ENCODE measurements around the gene SRM.
"Not testable (repeated sequence)": the region's sequence is repeated elsewhere in the genome, so short reads cannot be mapped to it uniquely, and the experiment has no call there.

SRM gene

DNA sequence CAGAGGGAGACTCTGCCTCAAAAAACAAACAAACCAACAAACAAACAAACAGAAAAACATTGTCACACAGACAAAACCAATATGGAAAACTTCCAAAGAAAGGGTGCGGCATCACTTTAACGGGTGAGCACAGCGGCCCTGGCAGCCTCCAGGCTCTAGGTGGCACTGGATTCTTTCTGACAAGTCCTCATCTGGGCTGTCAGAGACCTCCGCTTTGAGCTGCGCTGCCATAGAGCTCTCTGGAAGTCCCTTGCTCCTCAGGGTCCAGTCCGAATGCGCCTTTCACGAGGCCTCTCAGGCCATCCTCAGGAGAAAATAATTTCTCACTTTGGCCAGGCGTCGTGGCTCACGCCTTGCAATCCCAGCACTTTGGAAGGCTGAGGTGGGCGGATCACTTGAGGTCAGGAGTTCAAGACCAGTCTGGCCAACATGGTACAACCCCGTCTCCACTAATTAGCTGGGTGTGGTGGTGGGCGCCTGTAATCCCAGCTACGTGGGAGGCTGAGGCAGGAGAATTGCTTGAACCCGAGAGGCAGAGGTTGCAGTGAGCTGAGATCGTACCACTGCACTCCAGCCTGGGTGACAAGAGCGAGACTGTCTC is 4.2 kb upstream of the SRM start:
- DNase-seq = not testable (repeated sequence)

DNA sequence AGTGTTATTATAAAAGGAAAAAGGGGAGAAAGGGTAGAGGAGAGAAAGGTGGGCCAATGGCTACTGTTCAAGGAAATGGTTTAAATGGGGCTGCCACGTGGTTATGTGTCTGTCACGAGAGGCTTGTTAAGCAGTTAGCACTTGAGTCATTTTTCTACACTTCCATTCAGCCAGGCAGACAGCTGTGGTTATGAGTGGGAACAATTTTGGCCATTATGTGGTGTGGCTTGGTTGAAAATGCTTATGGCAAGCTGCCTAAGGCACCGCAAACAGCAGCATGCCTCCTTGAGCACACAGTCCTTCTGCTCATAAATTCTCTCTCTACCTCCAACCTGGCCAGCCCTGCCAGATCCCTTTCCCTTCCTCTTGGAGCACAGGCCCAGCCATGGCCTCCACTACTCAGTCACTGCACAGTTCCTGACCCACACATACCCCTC is 3.2 kb upstream of the SRM start:
- no peak for DNase-seq

DNA sequence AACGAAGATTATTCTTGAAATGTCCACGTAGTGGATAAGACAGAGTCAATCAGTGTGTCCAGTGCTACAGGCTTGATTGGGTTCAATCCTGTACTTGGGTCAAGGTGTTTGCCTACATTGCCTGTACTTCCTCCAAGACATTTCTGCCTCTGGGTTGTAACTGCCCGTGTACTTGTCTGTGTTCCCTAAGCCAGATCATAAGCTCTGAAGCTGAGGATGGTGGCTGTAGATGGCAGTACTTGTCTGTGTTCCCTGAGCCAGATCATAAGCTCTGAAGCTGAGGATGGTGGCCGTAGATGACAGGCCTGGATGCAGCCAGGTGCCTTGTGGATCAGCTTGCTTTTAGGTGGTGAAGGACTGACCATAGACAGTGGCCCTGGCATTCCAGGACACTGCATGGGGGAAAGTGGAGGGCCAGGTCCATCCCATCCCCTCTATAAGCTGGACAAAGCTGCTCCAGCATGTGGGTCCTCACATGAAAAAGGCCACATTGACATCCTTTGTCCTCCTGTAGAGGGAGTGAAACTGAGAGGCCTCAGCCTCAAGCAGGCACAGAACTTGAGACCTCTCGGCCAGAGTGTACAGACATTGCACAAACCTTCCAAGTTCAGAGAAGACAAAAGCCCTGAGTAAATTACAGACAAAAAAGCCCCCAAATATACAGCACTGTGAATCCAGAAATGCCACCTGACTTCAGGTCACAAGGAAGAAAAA is 2.0 kb upstream of the SRM start:
- DNase-seq = no peak

DNA sequence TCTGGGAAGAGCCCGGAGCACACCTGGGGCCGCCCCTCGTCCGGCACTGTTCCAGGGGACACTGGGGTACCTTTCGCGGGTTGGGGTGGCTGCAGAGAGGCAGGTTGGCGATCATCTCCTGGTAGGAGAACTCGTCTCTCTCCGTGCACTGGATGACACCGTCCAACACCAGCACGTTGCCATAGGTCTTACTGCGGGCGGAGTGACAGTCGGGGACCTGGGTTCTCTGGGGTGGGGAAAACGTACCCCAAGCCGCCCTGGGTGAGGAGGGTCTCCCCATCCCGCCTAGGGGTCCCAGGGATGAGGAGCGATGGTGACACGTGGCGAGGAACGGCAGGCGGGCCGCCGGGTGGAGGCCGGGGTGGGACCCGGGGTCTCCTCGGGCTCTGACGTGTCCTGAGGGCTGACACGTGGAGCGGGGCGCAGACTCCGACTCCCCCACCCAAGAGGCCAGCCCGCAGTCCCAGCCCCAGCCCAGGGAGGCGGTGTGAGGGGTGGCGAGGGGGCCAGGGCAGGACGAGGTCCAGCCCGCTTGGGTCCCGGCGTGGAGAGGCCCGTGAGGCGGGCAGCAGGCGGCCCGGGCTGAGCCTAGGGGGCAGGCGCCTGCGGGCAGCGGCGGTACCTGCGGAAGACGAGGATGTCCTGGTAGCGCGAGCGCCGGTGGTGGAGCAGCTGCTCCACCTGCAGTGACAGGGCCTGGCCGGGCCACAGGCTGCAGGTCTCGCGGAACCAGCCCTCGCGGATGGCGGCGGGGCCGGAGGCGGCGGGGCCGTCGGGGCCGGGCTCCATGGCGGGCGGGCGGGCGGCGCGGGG is 457 bp downstream of the SRM start:
- peak; percentile 42 for DNase-seq

DNA sequence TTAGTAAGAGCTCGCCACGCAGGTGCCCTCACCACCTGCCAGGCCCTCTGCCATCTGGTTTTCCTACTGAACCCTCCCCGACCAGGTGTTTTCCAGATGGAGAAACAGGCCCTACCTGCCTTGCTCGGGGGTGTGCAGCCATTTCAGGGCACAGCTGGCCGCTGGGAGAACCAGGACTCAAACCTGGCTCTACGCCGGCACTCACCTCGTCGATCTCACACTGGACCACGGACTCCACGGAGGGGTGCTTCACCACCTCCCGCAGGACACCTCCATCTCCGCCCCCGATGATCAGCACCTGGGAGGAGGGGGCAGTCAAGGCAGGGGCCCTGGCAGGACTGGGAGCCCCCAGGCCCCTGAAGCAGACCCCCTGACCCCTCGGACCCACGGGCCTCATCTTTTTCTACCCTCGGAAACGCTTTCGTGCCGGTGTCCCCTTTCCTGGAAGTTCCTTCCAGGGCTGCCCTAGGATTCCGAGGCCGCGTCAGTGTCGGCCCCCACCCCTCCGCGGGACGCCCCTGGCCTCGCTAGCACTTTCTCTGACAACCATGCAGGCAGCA is 1.1 kb downstream of the SRM start:
- peak; percentile 97 for DNase-seq

DNA sequence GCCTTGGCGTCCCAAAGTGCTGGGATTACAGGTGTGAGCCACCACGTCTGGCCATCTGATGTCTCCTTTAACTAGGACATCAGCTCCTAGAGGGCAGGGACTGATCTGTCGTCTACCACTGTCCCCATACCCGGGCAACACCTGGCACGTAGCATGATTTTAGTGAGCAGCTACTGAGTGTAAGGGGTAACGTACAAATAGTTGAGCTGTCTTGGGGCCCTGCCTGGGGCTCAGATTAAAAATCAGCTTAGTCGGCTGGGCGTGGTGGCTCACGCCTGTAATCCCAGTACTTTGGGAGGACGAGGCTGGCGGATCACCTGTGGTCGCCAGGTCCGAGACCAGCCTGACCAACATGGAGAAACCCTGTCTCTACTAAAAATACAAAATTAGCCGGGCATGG is 1.8 kb downstream of the SRM start:
- DNase-seq = no peak

DNA sequence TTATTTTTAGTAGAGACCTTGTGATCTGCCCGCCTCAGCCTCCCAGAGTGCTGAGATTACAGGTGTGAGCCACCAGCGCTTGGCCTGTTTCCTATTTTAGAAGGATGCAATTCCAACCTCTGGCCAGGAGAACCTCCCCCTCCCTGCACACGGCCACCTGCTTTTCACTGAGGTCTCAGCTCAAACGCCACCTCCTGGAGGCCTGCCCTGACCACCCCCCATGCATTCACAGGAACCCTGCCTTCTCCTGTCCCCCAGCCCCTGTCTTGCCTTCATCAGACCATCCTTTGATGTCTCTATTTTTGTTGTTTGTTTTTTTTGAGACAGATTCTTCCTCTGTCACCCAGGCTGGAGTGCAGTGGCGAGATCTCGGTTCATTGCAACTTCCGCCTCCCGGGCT is 2.3 kb downstream of the SRM start:
- no peak for DNase-seq

DNA sequence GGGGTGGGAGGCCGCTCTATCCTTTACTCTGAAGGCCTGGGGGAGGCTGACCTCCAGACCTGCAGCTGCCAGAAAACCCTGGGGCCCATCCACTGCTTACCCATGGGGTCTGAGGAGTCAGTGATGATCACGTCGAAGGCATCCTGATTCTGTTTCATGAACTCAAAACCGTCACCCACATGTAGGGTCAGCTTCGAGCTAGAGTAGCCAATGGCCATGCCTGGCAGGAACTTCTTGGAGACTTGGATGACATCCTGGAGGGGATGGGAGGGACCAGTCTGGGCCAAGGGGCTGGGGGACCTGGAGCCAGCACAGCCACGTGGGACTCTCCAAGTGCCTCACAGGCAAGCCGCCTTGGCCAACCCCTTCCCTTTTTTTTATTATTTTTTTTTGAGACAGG is 3.3 kb downstream of the SRM start:
- no peak for DNase-seq

DNA sequence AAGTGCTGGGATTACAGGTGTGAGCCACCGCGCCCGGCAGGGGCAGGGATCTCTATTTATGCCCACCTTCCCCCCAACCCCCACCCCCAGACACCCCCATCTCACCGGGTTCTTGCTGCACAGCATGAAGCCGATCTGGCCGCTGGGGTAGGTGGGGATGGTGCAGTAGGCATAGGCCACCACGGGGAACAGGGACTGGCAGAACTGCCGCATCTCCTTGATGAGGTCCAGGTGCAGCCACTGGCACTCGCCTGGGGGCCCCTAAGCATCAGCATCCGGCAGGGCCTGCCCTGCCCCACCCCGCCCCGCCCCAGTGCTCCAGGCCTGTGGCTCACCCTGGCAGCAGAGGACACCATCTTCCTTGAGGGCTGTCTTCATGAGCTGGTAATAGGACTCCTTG is 4.1 kb downstream of the SRM start:
- no peak for DNase-seq

DNA sequence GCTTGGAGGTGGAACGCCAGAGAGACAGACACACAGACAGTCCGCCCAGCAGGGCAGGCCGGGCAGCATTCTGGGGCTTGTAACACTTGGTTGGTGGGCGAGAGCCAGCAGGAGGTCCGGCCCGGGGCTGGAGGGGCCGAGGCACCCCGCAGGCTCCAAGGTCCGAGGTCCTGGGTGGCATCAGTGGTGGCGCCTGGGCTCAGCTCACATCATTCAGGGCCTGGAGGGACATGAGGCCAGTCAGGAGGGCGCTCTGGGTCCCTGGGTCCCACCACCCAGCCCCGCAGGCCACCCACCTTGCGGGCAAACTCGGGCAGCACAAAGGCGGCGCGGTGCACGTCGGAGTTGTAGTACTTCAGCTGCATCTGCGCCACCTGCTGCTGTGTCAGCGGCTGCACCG is 5.2 kb downstream of the SRM start:
- no peak for DNase-seq

DNA sequence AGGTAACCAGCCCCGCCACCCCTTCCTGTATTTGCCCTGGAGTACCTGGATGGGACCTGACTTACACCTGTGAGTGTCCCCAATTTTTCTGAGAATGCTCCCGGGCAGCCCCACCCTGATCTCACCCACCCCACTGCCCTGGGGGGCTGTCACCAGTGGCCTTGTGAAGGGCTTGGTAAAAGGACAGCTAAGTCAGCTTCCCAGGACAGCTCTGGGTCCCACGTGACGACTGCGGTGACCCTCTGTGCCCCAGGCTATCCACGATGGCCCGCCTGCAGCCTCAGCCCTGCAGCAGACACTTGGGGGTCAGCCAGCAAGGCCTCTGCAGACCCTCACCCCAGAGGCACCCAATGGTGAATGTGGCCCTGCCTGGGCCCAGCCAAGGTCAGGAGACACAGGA is 5.6 kb downstream of the SRM start:
- no peak for DNase-seq

DNA sequence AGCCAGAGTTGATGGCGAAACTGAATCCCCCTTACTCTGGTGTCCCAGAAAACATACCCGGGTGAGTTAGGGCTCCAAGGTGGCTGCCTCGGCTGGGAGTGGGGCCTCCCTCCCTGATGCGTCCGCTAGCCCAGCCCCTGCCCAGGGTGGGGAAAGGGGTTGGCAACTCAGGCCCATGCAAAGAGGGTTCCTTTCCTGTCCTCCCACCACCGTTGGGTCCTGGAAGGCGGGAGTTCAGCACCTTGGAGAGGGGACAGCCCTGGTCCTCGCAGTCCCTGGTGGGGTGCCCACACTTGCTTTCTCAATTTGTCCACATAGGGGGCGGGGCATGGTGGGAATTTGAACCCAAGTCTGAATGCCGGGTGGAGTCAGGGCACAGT is 6.1 kb downstream of the SRM start:
- DNase-seq = no peak

DNA sequence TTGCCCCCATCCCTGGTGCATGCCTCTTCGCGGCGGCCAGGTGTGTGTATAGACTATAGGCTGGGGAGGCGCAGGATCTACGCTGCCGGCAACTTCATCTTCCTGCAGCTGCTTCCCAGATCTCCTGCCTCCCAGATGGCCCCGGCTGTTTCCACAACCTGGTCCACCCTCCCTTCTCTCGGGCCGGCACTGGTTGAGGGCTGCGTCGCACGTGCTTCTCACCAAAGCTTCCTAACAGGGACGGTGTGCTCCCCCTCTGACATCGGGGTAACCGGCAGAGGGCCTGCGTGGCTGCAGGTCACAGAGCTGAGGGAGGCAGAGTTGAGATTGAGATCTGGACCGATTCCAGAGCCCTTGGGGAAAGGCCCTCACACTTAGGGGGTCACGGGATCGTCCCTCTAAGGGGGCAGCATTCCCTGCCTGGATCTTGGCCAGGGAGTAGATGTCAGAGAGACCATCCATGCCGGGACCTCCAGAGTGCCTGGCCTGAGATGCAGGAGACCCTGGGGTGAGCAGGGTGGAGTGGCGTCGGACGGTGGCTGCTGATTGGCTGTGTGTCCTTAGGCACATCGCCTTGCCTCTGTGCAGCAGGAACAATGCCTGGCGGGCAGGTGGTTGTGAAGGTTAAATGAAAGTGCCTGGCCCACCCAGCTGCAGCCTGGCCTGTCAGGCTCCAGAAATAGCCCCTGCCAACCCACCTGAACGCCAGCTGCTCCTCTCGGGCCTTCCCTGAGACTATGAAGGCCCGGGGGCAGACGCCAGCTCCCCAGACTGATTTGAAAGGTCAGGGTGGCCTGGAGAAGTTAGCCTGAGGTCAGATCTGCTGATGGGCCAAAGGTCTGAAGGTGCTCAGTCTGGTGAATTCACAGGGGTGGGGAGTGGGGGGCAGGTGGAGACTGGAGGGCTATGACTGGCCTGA is 6.7 kb downstream of the SRM start:
- DNase-seq = peak; percentile 84

DNA sequence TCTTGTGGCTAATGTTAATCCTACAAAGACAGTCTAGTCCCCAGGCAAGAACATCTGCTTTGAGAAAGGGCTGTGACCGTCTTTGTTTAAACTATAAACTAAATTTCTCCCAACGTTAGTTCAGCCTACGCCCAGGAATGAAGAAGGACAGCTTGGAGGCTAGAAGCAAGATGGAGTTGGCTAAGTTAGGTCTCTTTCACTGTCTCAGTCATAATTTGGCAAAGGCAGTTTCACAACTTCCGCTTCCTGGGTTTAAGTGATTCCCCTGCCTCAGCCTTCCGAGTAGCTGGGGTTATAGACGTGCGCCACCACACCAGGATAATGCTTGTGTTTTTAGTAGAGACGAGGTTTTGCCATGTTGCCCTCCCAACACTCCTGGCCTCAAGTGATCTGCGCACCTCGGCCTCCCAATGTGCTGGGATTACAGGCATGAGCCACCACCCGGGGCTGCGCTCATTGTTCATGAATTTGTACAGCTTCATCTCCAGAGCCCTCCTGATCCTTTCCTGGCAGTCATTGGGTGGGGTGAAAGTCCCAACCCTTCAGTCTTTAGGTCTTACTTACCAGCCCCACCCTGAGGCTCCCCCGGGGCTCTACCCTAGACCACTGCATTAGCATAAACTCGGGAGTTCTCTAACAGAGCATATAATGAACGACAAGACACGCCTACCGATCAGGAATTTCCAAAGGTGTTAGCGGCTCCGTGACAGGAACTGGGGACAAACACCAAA is 7.9 kb downstream of the SRM start:
- DNase-seq = no peak

DNA sequence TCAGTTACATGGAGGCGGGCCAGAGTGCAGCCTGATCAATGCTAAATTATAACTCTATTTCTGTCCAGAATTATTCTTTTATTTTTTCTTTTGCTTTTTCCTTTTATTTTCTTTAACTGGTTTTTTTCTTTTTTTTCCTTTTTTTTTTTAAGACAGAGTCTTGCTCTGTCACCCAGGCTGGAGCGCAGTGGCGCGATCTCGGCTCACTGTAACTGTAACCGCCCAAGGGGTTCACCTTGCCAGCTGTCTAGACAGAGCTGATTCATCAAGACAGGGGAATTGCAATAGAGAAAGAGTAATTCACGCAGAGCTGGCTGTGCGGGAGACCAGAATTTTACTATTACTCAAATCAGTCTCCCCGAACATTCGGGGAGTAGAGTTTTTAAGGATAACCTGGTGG is 8.7 kb downstream of the SRM start:
- DNase-seq = peak; percentile 23

DNA sequence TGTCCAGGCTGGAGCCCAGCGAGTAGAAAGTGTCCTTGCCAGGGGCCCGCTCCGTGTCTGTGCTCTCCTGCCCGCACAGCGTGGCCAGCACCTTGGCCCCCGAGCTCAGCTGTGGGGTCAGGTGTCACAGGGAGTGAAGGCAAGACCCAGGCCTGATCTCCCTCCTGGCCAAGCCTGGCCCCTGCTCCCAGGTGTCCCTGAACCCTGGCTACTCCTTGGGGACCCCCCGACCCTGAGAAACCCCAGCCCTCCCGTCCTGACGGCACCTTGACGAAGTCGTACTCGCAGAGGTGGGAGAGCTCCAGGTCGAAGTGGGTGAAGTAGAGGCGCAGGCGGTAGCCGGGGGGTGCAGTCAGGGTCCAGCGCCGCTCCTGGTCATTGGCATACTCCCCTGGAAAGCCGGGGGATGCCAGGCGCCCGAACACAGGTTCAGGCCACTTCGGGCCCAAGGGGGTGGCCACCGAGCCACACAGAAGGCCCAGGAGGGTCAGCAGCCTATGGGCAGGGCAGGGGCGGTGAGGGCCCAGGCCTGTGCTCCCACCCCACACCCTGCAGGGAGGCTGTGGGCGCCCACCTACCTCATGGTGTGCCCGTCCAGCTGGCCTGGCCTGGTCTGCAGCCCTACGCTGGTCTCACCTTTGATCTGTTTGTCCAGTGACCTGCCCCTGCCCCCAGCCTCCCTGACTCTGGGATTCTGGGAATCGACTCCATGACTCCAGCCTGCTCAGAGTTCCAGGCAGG is 13.0 kb downstream of the SRM start, which contains the start of gene MASP2:
MASP2 (minus strand) TSS at position 615 of the 741 bp plus-strand sequence; CDS start at position 583, 32 bp downstream.
- no peak for DNase-seq

DNA sequence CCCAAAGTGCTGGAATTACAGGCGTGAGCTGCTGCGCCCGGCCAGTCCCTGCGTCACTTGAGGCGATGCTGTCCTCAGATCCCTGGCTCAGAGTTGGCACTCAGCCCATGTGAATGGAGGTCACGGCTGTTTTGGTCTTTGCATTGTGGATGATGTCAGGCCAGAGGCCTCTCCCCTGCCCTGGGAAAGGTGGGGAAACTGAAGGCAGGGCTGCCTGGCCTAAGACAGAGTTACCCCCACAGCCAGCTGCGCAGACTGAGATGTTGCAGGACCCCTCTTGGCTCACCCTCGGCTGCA is 13.6 kb downstream of the SRM start:
- DNase-seq = no peak

DNA sequence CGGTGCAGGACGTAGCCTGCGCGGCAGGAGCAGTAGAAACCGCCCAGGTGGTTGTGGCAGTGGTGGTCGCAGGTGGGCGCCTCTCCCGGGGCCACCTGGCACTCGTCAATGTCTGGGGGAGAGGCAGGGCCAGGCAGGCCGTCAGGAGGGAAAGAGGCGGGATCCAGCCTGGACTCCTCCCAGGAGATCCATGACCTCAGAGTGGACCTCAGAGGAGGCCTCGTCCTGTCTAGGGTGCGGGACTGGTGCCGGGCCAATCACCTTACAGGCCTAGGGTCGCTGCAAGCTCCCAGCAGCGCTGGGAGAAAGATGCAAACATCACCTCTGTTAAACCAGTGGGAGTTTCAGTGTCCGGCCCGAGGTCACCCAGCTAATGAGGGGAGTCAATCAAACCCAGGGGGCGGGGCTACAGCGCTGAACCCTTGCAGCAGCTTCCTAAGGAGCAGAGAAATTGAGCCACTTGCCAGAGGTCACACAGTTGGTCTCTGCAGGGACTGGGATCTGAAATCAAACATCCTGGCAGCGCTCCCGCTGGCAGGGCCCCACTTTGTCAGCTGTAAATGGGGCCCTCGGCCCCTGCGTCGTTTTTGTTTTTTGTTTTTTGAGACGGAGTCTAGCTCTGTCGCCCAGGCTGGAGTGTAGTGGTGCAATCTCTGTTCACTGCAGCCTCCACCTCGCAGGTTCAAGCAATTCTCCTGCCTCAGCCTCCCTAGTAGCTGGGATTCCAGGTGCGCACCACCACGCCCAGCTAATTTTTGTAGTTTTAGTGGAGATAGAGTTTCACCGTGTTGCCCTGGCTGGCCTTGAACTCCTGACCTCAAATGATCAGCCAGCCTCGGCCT is 14.2 kb downstream of the SRM start:
- DNase-seq = no peak

DNA sequence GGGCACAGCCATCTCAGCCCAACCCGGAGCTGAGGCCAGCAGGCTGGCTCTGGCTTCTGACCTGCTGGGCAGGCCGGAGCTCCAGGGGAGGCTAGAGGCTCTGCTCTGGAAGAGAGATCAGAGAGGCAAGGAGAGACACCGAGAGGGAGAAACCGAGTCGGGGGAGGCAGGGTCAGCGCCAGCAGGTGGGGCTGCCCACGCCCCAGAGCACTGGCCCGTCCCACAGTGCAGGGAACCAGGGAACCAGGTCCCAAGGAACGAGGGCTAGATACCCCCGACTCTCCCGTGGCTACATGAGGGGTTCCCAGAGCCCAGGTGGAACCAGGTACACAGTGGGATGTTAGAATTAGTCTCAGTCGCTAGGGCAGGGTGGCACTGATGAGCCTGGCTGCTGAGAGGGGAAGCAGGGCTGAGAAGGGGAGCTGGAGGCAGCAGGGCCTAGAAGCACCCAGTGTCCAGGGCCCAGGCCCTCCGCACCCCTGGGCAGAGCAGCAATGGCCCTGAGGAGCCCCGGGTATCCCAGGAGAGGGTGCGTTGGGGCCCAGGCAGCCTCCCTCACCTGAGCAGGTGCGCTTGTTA is 14.9 kb downstream of the SRM start:
- no peak for DNase-seq
